DMS153 treated with DMSO at 0.1 percent for 48 hours (cell line): ENCODE measurements around the gene JPH3.

Experiments used
- DNase-seq: peaks from one replicate; lab custom pipeline; 2025; ENCODE audit not compliant: unreplicated experiment; lab: John Stamatoyannopoulos, UW

The JPH3 gene

GRCh38 chr16:87648698-87649487 is 46.6 kb downstream of the JPH3 start:
- DNase-seq: no peak

- DNase-seq: no peak
Measured at GRCh38 chr16:87652386-87652785, 50.1 kb downstream of the JPH3 start.

- DNase-seq: no peak
Measured at GRCh38 chr16:87652799-87653198, 50.5 kb downstream of the JPH3 start.

- DNase-seq: no peak
Measured at GRCh38 chr16:87653234-87653633, 50.9 kb downstream of the JPH3 start.

GRCh38 chr16:87654826-87655225 is 52.5 kb downstream of the JPH3 start:
- no peak for DNase-seq

- DNase-seq: no peak
Measured at GRCh38 chr16:87656328-87656727, 54.0 kb downstream of the JPH3 start.

GRCh38 chr16:87657621-87658192 is 55.4 kb downstream of the JPH3 start:
- no peak for DNase-seq

GRCh38 chr16:87658564-87659225 is 56.4 kb downstream of the JPH3 start:
- DNase-seq: no peak

GRCh38 chr16:87661561-87661960 is 59.3 kb downstream of the JPH3 start:
- DNase-seq: no peak

GRCh38 chr16:87662254-87663204 is 60.2 kb downstream of the JPH3 start:
- no peak for DNase-seq

GRCh38 chr16:87664792-87665191 is 62.5 kb downstream of the JPH3 start:
- no peak for DNase-seq

- no peak for DNase-seq
Measured at GRCh38 chr16:87665193-87665592, 62.9 kb downstream of the JPH3 start.

- DNase-seq: no peak
Measured at GRCh38 chr16:87666919-87667318, 64.6 kb downstream of the JPH3 start.

GRCh38 chr16:87667443-87667842 is 65.1 kb downstream of the JPH3 start:
- DNase-seq: no peak

- no peak for DNase-seq
Measured at GRCh38 chr16:87667946-87668345, 65.6 kb downstream of the JPH3 start.

- DNase-seq: no peak
Measured at GRCh38 chr16:87669672-87670071, 67.4 kb downstream of the JPH3 start.

- DNase-seq: no peak
Measured at GRCh38 chr16:87671221-87671620, 68.9 kb downstream of the JPH3 start.

- no peak for DNase-seq
Measured at GRCh38 chr16:87671715-87672270, 69.5 kb downstream of the JPH3 start.

GRCh38 chr16:87674419-87674818 is 72.1 kb downstream of the JPH3 start:
- no peak for DNase-seq

- DNase-seq: no peak
Measured at GRCh38 chr16:87675111-87675719, 72.9 kb downstream of the JPH3 start.
